ENCODE data around the gene AACS.
"Not testable (repeated sequence)": the region's sequence is repeated elsewhere in the genome, so short reads cannot be mapped to it uniquely, and the experiment has no call there.

Gene AACS

DNA sequence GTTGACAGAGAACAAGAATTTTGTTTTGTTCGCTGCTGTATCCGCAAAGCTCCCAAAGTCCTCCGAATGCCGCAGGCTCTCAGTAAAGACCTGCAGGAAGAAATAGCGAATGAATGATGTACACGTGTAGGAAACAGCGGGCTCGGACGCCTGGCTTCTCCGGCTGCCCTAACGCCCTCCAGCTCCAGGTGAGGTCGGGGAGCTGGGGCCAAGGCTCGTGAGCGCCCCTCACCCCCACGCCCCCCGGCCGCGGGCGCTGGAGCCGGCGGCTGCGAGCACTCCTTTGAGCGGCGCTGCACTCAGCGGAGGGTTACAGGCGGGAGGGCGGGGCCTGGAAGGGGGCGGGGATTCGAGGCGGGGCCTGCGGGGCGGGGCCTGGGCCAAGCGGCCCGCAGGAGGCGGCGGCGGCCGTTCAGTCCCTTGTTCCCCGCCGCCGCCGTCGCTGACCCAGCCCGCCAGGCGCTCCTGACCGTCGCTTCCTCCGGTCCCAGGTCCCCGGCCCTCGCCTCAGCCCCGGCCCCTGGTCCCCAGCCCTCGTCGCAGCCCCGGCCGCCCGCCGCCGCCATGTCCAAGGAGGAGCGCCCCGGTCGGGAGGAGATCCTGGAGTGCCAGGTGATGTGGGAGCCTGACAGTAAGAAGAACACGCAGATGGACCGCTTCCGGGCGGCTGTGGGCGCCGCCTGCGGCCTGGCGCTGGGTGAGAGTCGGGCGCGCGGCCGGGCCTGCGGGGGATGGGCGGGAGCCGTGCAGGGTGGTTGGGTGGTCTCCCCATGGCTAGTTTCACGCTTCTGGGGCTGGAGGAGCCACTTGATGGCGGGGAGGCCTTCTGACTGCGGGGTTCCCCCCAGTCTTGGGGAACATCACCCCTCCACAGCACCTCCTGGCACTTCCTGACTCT is at the start of gene AACS:
Gene AACS, plus strand, starts transcription at position 415 of the 898 bp plus-strand sequence. Its CDS starts 150 bp downstream, at position 565.
- no peak for FAIRE-seq
- peak; percentile 86 for DNase-seq (ENCODE audit: insufficient read length, low spot score)

- no peak for DNase-seq (ENCODE audit: insufficient read length, low spot score)
- no peak for FAIRE-seq
These were observed 49.4 kb upstream of the AACS start for GRCh38 chr12:125015680-125016310.

DNA sequence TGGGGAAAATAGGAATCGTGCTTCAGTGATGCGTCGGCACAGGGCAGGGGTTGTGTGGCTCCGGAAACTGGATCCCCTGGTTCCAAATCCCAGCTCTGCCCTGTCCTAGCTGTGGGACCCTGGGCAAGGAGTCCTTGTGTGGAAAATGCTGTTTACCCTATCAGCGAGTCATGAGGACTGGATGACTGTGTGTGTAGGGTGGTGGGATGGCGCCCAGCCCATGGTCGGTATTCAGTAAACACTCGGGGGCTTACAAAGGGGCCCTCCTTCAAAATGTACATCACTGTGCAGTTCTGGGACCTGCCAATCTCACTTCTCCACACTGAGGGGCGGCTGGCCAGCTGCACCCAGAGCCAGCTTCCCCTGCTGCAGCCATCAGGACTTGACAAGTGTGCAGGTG is 47.4 kb upstream of the AACS start:
- FAIRE-seq: no peak
- no peak for DNase-seq (ENCODE audit: insufficient read length, low spot score)

DNA sequence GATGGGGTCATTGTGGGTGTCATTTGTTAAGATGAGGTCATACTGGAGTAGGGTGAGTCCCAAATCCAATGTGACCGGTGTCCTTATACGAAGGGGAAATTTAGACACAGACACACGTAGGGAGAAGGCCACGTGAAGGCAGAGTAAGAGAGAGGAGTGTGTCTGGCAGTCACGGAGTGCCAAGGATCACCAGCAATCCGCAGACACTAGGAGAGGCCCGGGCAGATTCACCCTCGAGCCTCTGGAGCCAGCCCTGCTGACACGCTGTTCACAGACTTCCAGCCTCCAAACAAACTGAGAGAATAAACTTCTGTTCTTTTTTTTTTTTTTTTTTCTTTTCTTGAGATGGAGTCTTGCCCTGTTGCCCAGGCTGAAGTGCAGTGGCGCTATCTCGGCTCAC is 46.9 kb upstream of the AACS start:
- DNase-seq (ENCODE audit: insufficient read length, low spot score) (no peak), FAIRE-seq (no peak)

GRCh38 chr12:125021096-125021495 is 44.1 kb upstream of the AACS start:
- DNase-seq (ENCODE audit: insufficient read length, low spot score) (no peak), FAIRE-seq (no peak)

GRCh38 chr12:125021771-125022170 is 43.5 kb upstream of the AACS start:
- FAIRE-seq (no peak), DNase-seq (ENCODE audit: insufficient read length, low spot score) (no peak)

DNA sequence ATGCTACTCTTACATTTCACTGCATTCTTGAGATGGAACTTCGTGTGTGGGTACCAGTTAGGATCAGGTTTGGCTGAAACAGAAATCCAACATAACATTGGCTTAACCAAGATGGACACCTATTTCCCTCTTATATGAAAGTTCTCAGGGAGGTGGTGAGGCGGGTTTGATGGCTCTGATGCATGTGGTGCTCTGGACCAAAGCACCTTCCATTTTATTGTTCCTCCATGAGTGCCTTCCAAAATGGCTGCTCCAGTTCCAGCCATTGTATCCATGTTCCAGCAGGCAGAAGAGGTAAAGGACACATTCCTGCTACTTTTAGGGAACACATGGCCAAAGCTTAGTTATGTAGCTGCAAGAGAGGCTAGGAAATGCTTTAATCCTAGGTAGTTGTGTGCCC is 42.2 kb upstream of the AACS start:
- no peak for FAIRE-seq
- DNase-seq (ENCODE audit: insufficient read length, low spot score): no peak

- FAIRE-seq (no peak), DNase-seq (ENCODE audit: insufficient read length, low spot score) (no peak)
These were observed 40.2 kb upstream of the AACS start for GRCh38 chr12:125024949-125025563.

- DNase-seq (ENCODE audit: insufficient read length, low spot score): no peak
- FAIRE-seq: no peak
These were observed 39.5 kb upstream of the AACS start for GRCh38 chr12:125025606-125026235.

DNA sequence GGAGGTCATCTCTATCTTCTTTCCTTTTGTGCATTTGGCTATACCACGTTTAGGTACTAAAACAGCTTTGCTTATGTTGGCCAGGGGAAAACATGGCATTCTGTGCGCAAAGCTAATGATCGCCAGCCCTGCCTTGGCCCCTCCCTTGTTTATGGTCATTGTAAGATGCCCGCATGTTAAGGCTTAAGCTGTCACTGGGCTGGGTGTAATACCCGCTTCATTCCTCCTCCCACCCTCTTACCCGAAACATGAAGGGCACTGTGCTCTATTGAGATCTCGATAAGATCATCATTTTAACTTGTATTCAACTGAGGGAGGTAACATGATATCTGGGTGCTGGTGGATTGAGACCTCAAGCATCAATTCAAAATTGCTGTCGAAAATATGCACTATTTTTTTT is 37.1 kb upstream of the AACS start:
- FAIRE-seq (no peak), DNase-seq (ENCODE audit: insufficient read length, low spot score) (no peak)

GRCh38 chr12:125029761-125030358 is 35.4 kb upstream of the AACS start:
- no peak for DNase-seq (ENCODE audit: insufficient read length, low spot score)
- FAIRE-seq: no peak

- not testable (repeated sequence) for DNase-seq (ENCODE audit: insufficient read length, low spot score); FAIRE-seq
These were observed 33.8 kb upstream of the AACS start for GRCh38 chr12:125031471-125031870.

DNA sequence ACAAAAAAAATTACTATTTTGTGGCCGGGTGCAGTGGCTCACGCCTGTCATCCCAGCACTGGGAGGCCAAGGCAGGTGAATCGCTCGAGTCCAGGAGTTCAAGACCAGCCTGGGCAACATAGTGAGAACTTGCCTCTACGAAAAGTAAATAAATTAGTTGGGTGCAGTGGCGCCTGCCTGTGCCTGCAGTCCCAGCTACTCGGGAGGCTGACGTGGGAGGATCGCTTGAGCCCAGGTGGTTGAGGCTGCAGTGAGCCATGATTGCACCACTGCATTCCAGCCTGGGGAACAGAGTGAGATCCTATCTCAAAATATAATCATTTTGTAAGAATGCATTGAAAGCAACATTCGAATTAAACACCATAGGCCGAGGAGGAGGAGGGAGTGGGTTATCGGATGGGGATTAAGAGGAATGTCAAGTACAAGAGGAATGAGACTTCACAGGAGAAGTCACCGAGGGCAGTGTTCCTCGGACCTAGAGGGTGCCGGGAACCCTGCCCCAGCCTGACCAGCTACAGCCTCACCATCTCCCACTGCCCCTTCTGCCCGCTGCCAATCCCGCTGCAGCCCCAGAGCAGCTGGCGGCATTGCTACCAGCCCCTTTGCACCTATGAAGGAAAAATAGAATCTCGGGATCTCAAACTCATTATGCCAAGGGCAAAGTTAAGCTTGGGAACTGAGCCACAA is 32.6 kb upstream of the AACS start:
- DNase-seq (ENCODE audit: insufficient read length, low spot score) (no peak), FAIRE-seq (no peak)

GRCh38 chr12:125033288-125033687 is 31.9 kb upstream of the AACS start:
- FAIRE-seq: no peak

DNA sequence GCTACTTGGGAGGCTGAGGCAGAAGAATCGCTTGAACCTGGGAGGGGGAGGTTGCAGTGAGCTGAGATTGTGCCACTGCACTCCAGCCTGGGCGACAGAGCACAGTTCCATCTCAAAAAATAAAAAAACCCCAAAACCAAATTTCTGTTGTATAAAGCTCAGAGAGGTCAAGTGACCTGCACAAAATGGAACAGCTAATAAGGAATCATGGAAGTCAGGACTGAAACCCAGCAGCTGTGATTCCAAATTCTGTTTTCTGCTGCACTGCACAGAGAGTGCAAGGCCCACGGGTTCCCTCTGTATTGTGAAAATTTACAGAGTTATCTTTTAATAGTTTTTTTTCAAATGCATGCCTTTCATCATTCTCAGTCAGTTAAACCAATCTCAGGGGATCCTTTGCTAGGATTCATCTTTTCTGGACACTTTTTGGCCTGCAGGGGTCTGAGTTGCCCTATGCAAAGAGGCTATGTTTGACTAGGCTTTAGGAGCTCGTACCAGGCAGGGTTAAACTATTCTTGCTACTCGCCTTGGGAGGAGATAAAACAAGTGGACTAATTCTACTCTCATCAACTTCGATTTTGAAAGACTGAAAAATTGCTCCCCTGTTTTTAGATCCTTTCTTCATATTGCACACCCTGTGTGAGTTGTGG is 26.1 kb upstream of the AACS start:
- no peak for FAIRE-seq
- DNase-seq (ENCODE audit: insufficient read length, low spot score): no peak

More at GRCh38 chr12:125033288-125033687, 31.9 kb upstream of the AACS start:
- DNase-seq (ENCODE audit: insufficient read length, low spot score): no peak

DNA sequence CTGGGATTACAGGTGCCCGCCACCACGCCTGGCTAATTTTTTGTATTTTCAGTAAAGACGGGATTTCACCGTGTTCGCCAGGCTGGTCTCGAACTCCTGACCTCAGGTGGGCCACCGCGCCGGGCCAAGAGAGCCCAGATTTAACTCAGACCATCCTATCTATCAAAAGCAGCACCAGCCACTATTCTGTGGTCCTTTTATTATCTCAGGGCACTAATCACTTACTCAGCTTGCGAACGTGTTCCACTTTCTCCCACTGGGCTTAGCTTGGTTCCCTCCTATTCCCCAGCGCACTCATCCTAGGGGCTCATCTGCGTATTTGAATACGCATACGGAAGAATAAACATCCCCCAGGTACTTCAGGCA is 16.2 kb upstream of the AACS start:
- no peak for FAIRE-seq
- DNase-seq (ENCODE audit: insufficient read length, low spot score): no peak

DNA sequence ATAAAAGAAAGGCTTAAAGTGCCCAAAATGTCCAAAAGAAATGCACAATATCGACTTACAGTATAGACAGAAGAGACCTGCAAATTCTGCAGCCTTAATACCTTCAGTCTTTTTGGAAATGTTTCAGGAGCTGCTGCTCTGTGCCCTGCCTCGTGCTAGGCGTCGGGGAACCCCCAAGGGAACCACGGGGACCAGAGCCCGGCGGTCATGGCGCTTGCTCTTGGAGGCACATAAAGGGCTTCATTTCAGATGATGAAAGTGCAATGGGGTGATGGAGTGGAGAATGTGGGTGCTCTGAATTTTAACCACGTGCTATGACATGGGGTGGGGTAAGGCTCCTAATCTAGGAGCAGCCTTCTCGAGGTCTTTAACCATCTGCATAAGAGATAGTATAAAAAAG is 14.8 kb upstream of the AACS start:
- FAIRE-seq: no peak

DNA sequence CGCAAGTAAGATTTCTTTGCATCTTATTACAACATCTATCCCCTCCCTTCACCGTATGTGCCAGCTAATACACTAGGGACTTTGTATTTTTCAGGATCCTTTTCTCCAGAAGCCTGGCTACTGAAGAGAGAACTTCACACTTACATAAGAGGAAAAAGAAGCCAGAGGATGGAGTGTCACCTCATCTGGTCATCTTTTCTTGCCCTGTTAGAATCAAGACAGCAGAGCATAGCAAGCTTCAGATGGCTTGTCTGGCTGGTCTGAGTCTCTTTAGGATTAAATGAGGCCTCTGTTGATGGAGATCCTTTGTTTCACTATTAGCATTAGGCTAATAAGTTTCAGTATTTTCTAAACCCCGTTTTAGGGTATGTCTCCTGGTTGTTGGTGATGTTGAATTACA is 14.4 kb upstream of the AACS start:
- no peak for DNase-seq (ENCODE audit: insufficient read length, low spot score)

More for the DNA sequence above, 14.8 kb upstream of the AACS start:
- DNase-seq (ENCODE audit: insufficient read length, low spot score): no peak

GRCh38 chr12:125053821-125054220 is 11.4 kb upstream of the AACS start:
- DNase-seq (ENCODE audit: insufficient read length, low spot score) (no peak), FAIRE-seq (no peak)

More for the DNA sequence above, 14.4 kb upstream of the AACS start:
- no peak for FAIRE-seq

DNA sequence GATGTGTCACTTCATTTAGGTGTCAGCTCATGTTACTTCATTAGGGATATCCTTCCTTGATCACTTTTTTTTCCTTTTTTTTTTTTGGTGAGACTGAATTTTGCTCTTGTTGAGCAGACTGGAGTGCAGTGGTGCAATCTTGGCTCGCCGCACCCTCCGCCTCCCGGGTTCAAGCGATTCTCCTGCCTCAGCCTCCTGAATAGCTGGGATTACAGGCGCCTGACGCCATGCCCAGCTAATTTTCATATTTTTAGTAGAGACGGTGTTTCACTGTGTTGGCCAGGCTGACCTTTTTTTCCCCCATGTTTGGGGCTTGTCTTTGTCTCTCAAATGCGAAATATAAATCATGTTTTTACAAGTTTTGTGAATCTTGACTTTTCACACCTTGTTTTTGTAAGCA is 9.6 kb upstream of the AACS start:
- no peak for FAIRE-seq

More for the DNA sequence above, 9.6 kb upstream of the AACS start:
- DNase-seq (ENCODE audit: insufficient read length, low spot score): no peak

Data from HTR-8/SVneo (cell line).